Ishikawa (cell line): ENCODE measurements around the gene TNFSF18.

Experiments used
- CEBPB ChIP-seq: IDR thresholded peaks from 2 replicates; pipeline ENCODE4 v1.6.1; 2012
- RAD21 ChIP-seq: IDR thresholded peaks from 2 replicates; pipeline ENCODE4 v1.6.1; 2012; ENCODE audit warnings: low read depth
- TAF1 ChIP-seq: IDR thresholded peaks from 2 replicates; pipeline ENCODE4 v1.6.1; 2012; ENCODE audit warnings: low read depth, mild to moderate bottlenecking
- TF ChIP-seq, protein P1 (sequence below): IDR thresholded peaks from 2 replicates; pipeline ENCODE4 v1.6.1; 2012
- TF ChIP-seq, protein P2 (sequence below): IDR thresholded peaks from 2 replicates; pipeline ENCODE4 v1.6.1; 2012; ENCODE audit warnings: low read depth, mild to moderate bottlenecking

DNA sequence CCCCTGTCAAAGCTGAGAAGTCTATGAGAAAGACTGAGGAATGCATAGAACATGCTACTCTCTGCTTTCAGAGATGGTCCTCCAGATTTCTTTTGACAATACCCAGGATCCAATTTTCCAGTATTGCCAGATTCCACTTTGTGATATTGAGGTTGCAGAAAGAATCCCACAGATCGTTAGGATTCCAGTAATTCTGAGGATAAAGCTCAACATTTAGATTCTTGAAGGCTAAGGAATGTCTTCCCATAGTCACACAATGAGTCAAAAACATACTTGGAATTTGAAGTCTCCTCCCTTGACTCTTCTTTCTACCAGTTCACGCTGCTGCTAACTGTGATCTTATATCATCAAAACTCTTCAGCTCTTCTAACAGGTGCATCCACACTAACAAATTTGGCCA is 57.1 kb downstream of the TNFSF18 start:
- TF ChIP-seq TAF1 (no peak), CEBPB (no peak), RAD21 (no peak)
- TF ChIP-seq, protein P1, sequence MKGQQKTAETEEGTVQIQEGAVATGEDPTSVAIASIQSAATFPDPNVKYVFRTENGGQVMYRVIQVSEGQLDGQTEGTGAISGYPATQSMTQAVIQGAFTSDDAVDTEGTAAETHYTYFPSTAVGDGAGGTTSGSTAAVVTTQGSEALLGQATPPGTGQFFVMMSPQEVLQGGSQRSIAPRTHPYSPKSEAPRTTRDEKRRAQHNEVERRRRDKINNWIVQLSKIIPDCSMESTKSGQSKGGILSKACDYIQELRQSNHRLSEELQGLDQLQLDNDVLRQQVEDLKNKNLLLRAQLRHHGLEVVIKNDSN = no peak
- TF ChIP-seq, protein P2, sequence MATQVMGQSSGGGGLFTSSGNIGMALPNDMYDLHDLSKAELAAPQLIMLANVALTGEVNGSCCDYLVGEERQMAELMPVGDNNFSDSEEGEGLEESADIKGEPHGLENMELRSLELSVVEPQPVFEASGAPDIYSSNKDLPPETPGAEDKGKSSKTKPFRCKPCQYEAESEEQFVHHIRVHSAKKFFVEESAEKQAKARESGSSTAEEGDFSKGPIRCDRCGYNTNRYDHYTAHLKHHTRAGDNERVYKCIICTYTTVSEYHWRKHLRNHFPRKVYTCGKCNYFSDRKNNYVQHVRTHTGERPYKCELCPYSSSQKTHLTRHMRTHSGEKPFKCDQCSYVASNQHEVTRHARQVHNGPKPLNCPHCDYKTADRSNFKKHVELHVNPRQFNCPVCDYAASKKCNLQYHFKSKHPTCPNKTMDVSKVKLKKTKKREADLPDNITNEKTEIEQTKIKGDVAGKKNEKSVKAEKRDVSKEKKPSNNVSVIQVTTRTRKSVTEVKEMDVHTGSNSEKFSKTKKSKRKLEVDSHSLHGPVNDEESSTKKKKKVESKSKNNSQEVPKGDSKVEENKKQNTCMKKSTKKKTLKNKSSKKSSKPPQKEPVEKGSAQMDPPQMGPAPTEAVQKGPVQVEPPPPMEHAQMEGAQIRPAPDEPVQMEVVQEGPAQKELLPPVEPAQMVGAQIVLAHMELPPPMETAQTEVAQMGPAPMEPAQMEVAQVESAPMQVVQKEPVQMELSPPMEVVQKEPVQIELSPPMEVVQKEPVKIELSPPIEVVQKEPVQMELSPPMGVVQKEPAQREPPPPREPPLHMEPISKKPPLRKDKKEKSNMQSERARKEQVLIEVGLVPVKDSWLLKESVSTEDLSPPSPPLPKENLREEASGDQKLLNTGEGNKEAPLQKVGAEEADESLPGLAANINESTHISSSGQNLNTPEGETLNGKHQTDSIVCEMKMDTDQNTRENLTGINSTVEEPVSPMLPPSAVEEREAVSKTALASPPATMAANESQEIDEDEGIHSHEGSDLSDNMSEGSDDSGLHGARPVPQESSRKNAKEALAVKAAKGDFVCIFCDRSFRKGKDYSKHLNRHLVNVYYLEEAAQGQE = no peak
